ENCODE results near the gene NFIC. TPM values are rescaled to one million over a fixed set of nuclear protein-coding genes. Genes with fewer than 3 reads are reported as not detected.
"Not testable (repeated sequence)": the region's sequence is repeated elsewhere in the genome, so short reads cannot be mapped to it uniquely, and the experiment has no call there.

The NFIC gene
- total RNA-seq, 2 experiments from 2014 or later = 1.5 to 1.7 TPM

GRCh38 chr19:3387645-3388589, 21.5 kb downstream of the NFIC start:
- no peaks in the 10 kb centered on the region for H4K20me1 ChIP-seq (ENCODE audit: insufficient read depth, low read length)
- no peak overlapping the region for H3K4me2 ChIP-seq (ENCODE audit: low read length)
- intact Hi-C loops (cut with micrococcal nuclease; ENCODE audit: unreplicated experiment) = no loop called here
- no peak overlapping the region for H3K4me3 ChIP-seq (ENCODE audit: low read depth, low read length, poor library complexity, severe bottlenecking)
- DNase-seq (ENCODE audit: low spot score) = no peak
- H3K36me3 ChIP-seq (ENCODE audit: insufficient read depth, low read length) = no peaks in the 10 kb centered on the region
- H3K79me2 ChIP-seq (ENCODE audit: insufficient read depth, low read depth, low read length) = no peaks in the 10 kb centered on the region
- BruUV-seq (replicated peaks) = no TSS peak
- no peak overlapping the region for H3K27ac ChIP-seq (ENCODE audit: low read depth, low read length, poor library complexity, severe bottlenecking)
- H3K4me1 ChIP-seq (ENCODE audit: insufficient read depth, low read length, poor library complexity, severe bottlenecking) = no peaks in the 10 kb centered on the region
- ChIA-PET CTCF (ENCODE audit: unreplicated experiment) (no interaction called here), POLR2A (interaction anchor here (0.7 kb wide), 1 partner anchor 91 kb away, joined by 3 read pairs; no protein-coding TSS in a partner anchor)
- no peaks in the 10 kb centered on the region for H3K9me3 ChIP-seq (ENCODE audit: low read length)
- no peaks in the 10 kb centered on the region for H3K9me2 ChIP-seq (ENCODE audit: insufficient read depth, low read length)
- no peak for TF ChIP-seq EZH2phosphoT487 (IDR thresholded peaks at IDR 0.05; ENCODE audit: borderline replicate concordance, low read depth, low read length)
- TF ChIP-seq, protein P1, sequence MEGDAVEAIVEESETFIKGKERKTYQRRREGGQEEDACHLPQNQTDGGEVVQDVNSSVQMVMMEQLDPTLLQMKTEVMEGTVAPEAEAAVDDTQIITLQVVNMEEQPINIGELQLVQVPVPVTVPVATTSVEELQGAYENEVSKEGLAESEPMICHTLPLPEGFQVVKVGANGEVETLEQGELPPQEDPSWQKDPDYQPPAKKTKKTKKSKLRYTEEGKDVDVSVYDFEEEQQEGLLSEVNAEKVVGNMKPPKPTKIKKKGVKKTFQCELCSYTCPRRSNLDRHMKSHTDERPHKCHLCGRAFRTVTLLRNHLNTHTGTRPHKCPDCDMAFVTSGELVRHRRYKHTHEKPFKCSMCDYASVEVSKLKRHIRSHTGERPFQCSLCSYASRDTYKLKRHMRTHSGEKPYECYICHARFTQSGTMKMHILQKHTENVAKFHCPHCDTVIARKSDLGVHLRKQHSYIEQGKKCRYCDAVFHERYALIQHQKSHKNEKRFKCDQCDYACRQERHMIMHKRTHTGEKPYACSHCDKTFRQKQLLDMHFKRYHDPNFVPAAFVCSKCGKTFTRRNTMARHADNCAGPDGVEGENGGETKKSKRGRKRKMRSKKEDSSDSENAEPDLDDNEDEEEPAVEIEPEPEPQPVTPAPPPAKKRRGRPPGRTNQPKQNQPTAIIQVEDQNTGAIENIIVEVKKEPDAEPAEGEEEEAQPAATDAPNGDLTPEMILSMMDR (conservative IDR thresholded peaks at IDR 0.05; ENCODE audit: low read length) = no peak
- no peak overlapping the region for H2AFZ ChIP-seq (ENCODE audit: low read length)

GRCh38 chr19:3389446-3389778, 23.0 kb downstream of the NFIC start:
- H4K20me1 ChIP-seq (ENCODE audit: insufficient read depth, low read length) = no peaks in the 10 kb centered on the region
- DNase-seq (ENCODE audit: low spot score) = no peak
- TF ChIP-seq, protein P1 (conservative IDR thresholded peaks at IDR 0.05; ENCODE audit: low read length) = no peak
- TF ChIP-seq EZH2phosphoT487 (IDR thresholded peaks at IDR 0.05; ENCODE audit: borderline replicate concordance, low read depth, low read length) = no peak
- H3K4me1 ChIP-seq (ENCODE audit: insufficient read depth, low read length, poor library complexity, severe bottlenecking) = no peaks in the 10 kb centered on the region
- no peaks in the 10 kb centered on the region for H3K9me2 ChIP-seq (ENCODE audit: insufficient read depth, low read length)
- H3K4me3 ChIP-seq (ENCODE audit: low read depth, low read length, poor library complexity, severe bottlenecking) = no peak overlapping the region
- no peak overlapping the region for H3K27ac ChIP-seq (ENCODE audit: low read depth, low read length, poor library complexity, severe bottlenecking)
- no peaks in the 10 kb centered on the region for H3K9me3 ChIP-seq (ENCODE audit: low read length)
- intact Hi-C loops (cut with micrococcal nuclease; ENCODE audit: unreplicated experiment) = no loop called here
- no peak overlapping the region for H3K4me2 ChIP-seq (ENCODE audit: low read length)
- POLR2A ChIA-PET = no interaction called here
- no peaks in the 10 kb centered on the region for H3K36me3 ChIP-seq (ENCODE audit: insufficient read depth, low read length)
- H2AFZ ChIP-seq (ENCODE audit: low read length) = no peak overlapping the region
- CTCF ChIA-PET (ENCODE audit: unreplicated experiment) = no interaction called here
- BruUV-seq (replicated peaks) = no TSS peak
- H3K79me2 ChIP-seq (ENCODE audit: insufficient read depth, low read depth, low read length) = no peaks in the 10 kb centered on the region

DNA sequence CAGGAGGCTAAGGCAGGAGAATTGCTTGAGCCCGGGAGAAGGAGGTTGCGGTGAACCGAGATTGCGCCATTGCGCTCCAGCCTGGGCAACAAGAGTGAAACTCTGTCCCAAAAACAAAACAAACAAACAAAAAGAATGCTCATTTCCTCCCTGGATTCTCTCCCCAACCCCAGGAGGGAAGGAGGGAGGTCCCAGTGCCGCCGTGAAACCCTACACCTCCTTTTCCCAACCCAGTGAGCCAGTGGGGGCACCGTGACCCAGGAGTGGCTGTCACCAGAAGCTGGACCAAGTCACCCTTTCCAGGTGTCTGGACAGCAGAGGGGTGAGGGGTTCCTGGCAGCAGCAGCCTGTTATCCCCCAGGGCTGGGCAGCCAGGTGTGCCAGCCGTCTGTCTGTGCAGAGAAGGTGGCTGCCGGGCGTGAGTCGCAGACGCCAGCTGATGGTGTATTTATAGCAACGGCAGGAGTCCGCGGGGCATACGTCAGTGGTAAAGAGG, 23.5 kb downstream of the NFIC start:
- Histone ChIP-seq H3K27ac (ENCODE audit: low read depth, low read length, poor library complexity, severe bottlenecking) (no peak overlapping the region), H3K36me3 (ENCODE audit: insufficient read depth, low read length) (no peaks in the 10 kb centered on the region), H3K4me1 (ENCODE audit: insufficient read depth, low read length, poor library complexity, severe bottlenecking) (no peaks in the 10 kb centered on the region), H3K9me2 (ENCODE audit: insufficient read depth, low read length) (no peaks in the 10 kb centered on the region), H3K9me3 (ENCODE audit: low read length) (no peaks in the 10 kb centered on the region), H3K4me3 (ENCODE audit: low read depth, low read length, poor library complexity, severe bottlenecking) (no peak overlapping the region), H2AFZ (ENCODE audit: low read length) (no peak overlapping the region), H4K20me1 (ENCODE audit: insufficient read depth, low read length) (no peaks in the 10 kb centered on the region), H3K79me2 (ENCODE audit: insufficient read depth, low read depth, low read length) (no peaks in the 10 kb centered on the region), H3K4me2 (ENCODE audit: low read length) (no peak overlapping the region)
- TF ChIP-seq, protein P1 (conservative IDR thresholded peaks at IDR 0.05; ENCODE audit: low read length) = no peak
- no peak for TF ChIP-seq EZH2phosphoT487 (IDR thresholded peaks at IDR 0.05; ENCODE audit: borderline replicate concordance, low read depth, low read length)
- BruUV-seq (replicated peaks) = no TSS peak
- ChIA-PET POLR2A (no interaction called here), CTCF (ENCODE audit: unreplicated experiment) (interaction anchor here (0.5 kb wide), 1 partner anchor 119 kb away, joined by 4 read pairs; no protein-coding TSS in a partner anchor)
- DNase-seq (ENCODE audit: low spot score) = no peak
- intact Hi-C loops (cut with micrococcal nuclease; ENCODE audit: unreplicated experiment) = no loop called here

DNA sequence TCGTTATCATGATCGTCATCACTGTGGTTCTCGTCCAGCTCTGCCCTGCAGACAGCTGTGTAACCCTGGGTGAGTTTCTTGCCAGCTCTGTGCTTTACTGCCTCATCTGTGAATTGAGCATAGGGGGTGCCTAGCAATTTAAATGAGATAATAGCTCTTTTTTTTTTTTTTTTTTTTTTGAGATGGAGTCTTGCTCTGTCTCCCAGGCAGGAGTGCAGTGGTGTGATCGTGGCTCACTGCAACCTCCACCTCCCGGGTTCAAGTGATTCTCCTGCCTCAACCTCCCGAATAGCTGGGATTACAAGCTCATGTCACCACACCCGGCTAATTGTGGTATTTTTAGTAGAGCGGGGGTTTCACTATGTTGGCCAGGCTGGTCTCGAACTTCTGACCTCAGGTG, 25.5 kb downstream of the NFIC start:
- H3K4me3 ChIP-seq (ENCODE audit: low read depth, low read length, poor library complexity, severe bottlenecking); H3K36me3 ChIP-seq (ENCODE audit: insufficient read depth, low read length); DNase-seq (ENCODE audit: low spot score); H3K4me2 ChIP-seq (ENCODE audit: low read length); POLR2A ChIA-PET; intact Hi-C loops (cut with micrococcal nuclease; ENCODE audit: unreplicated experiment); BruUV-seq (replicated peaks); H3K9me2 ChIP-seq (ENCODE audit: insufficient read depth, low read length); H3K9me3 ChIP-seq (ENCODE audit: low read length); H3K4me1 ChIP-seq (ENCODE audit: insufficient read depth, low read length, poor library complexity, severe bottlenecking); H4K20me1 ChIP-seq (ENCODE audit: insufficient read depth, low read length); H3K27ac ChIP-seq (ENCODE audit: low read depth, low read length, poor library complexity, severe bottlenecking); H2AFZ ChIP-seq (ENCODE audit: low read length); H3K79me2 ChIP-seq (ENCODE audit: insufficient read depth, low read depth, low read length): not testable (repeated sequence)
- CTCF ChIA-PET (ENCODE audit: unreplicated experiment) = interaction anchor here (0.6 kb wide), 1 partner anchor 14 kb away, joined by 4 read pairs; no protein-coding TSS in a partner anchor
